Measurements from ENCODE around the gene RIF1. TPM values are rescaled to one million over a fixed set of nuclear protein-coding genes. Genes with fewer than 3 reads are reported as not detected.

Gene RIF1, protein sequence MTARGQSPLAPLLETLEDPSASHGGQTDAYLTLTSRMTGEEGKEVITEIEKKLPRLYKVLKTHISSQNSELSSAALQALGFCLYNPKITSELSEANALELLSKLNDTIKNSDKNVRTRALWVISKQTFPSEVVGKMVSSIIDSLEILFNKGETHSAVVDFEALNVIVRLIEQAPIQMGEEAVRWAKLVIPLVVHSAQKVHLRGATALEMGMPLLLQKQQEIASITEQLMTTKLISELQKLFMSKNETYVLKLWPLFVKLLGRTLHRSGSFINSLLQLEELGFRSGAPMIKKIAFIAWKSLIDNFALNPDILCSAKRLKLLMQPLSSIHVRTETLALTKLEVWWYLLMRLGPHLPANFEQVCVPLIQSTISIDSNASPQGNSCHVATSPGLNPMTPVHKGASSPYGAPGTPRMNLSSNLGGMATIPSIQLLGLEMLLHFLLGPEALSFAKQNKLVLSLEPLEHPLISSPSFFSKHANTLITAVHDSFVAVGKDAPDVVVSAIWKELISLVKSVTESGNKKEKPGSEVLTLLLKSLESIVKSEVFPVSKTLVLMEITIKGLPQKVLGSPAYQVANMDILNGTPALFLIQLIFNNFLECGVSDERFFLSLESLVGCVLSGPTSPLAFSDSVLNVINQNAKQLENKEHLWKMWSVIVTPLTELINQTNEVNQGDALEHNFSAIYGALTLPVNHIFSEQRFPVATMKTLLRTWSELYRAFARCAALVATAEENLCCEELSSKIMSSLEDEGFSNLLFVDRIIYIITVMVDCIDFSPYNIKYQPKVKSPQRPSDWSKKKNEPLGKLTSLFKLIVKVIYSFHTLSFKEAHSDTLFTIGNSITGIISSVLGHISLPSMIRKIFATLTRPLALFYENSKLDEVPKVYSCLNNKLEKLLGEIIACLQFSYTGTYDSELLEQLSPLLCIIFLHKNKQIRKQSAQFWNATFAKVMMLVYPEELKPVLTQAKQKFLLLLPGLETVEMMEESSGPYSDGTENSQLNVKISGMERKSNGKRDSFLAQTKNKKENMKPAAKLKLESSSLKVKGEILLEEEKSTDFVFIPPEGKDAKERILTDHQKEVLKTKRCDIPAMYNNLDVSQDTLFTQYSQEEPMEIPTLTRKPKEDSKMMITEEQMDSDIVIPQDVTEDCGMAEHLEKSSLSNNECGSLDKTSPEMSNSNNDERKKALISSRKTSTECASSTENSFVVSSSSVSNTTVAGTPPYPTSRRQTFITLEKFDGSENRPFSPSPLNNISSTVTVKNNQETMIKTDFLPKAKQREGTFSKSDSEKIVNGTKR (N-terminal part only)
- total RNA-seq (2022; extraction: Qiagen RNA extraction; ENCODE audit: low read depth) = 14.1 to 31.0 TPM (median 17.6 TPM) in 5 replicates

DNA sequence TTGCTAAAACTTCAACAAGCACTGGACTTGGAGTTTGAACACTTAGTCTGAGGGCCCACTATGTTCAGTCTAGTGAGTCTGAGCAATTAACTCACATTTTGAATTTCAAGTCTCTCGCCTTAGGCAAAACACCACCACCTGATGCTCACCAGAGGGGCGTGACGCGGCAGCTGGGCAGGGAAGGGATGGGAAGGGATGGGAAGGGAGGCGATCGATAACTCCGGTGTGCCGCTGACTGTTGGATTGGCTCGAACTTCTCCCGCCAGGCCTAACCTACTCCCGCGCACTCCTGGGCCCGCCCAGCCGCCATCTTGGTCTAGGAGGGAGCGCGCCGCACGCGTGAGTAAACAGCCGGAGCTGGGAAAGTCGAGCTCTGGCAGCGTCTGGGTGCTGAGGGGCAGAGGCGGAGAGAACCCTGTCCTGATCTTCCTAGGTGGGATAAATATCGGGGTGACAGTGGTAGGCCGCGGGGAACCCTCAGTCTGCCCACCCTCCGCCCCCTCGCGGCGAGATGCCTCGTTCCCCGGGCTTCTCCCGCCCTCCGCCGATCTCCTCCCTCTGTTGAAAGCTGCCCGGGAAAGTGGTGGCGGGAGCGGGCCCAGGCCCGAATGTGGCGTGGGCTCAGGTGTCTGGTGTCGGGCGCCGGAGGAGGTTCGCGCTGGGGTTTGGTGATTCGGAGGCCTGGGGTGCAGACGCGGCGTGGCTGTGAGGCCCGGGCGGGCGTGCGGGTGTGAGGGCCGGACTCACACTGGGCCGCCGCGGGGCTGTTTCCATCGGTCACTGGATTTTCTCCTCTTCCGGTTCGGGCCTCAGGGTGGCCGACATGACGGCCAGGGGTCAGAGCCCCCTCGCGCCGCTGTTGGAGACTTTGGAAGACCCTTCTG, at the start of gene RIF1:
TSS of gene RIF1 (plus strand) at position 302 of the 884 bp plus-strand sequence. CDS start at position 824, 522 bp downstream.

Other genes starting within 250 kb of the RIF1 start
- gene RBM43, start 148.0 kb upstream of the RIF1 start, total RNA-seq (2022; extraction: Qiagen RNA extraction; ENCODE audit: low read depth) = 2.8 to 5.0 TPM (median 3.4 TPM) in 5 replicates
- 11.5 to 16.0 TPM (median 12.4 TPM) in 5 replicates for gene NMI, start 120.2 kb upstream of the RIF1 start, total RNA-seq (2022; extraction: Qiagen RNA extraction; ENCODE audit: low read depth)
- gene TNFAIP6, start 52.3 kb upstream of the RIF1 start, total RNA-seq (2022; extraction: Qiagen RNA extraction; ENCODE audit: low read depth) = 1.1 to 1.6 TPM (median 1.4 TPM) in 5 replicates

Measured in A549 treated with CpdA at 1 μM for 4 hours (cell line).